Panc1 (cell line): ENCODE data around the gene FRMD4A. TPM values are rescaled to one million over a fixed set of nuclear protein-coding genes. Genes with fewer than 3 reads are reported as not detected.

ENCODE experiments used
- ATAC-seq: fragments of 200-7000 bp; cut with Tn5 transposase; 2 replicates; pipeline ENCODE4 v1.9.1; 2020; ENCODE audit warnings: mild to moderate bottlenecking, moderate library complexity
- BruUV-seq: library from RNA; stranded (reverse); fragments of 400-500 nt; replicated peaks from 2 replicates; lab custom pipeline; 2021; lab: Mats Ljungman, UMichigan
- CTCF ChIA-PET: fragments of 300-600 bp; sonication (Branson Sonifier 250); formaldehyde crosslinking; loops from one replicate; lab custom pipeline; 2022; ENCODE audit warnings: antibody characterized with exemption; lab: Charles Lee
- POLR2A ChIA-PET: fragments of 300-600 bp; sonication (Branson Sonifier 250); formaldehyde crosslinking; loops from one replicate; lab custom pipeline; 2022; ENCODE audit warnings: antibody characterized with exemption; lab: Charles Lee
- DNase-seq: peaks from one replicate; pipeline ENCODE4 v3.0.0-alpha.2; 2010; ENCODE audit warnings: low read depth, low spot score
- H3K27ac ChIP-seq: 2 replicates; pipeline ENCODE4 v1.5.1; 2011; ENCODE audit warnings: mild to moderate bottlenecking, low read length, inconsistent platforms
- H3K27me3 ChIP-seq: fragments of 200-500 bp; sonication (Bioruptor generic); 2 replicates; pipeline ENCODE4 v1.6.0; 2014; ENCODE audit warnings: low read length, inconsistent platforms; ENCODE audit not compliant: control insufficient read depth, insufficient read depth
- H3K36me3 ChIP-seq: fragments of 200-500 bp; sonication (Bioruptor generic); 2 replicates; pipeline ENCODE4 v1.5.1; 2014; ENCODE audit warnings: inconsistent platforms, mild to moderate bottlenecking, low read length, moderate library complexity; ENCODE audit not compliant: control insufficient read depth, insufficient read depth
- H3K4me1 ChIP-seq: 2 replicates; pipeline ENCODE4 v1.5.1; 2011; ENCODE audit warnings: inconsistent platforms, mild to moderate bottlenecking, low read length, moderate library complexity; ENCODE audit not compliant: control insufficient read depth, insufficient read depth
- H3K4me3 ChIP-seq, 2 experiments: 2 replicates each; pipeline ENCODE4 v1.5.1; 2011 to 2012; ENCODE audit warnings: low read depth in 2 of 2, low read length in 2 of 2, mild to moderate bottlenecking in 2 of 2, inconsistent platforms in 1 of 2, moderate library complexity in 1 of 2
- H3K9me3 ChIP-seq: fragments of 200-500 bp; sonication (Bioruptor generic); 2 replicates; pipeline ENCODE4 v1.5.1; 2014; ENCODE audit warnings: low read depth, mild to moderate bottlenecking, inconsistent platforms, low read length, moderate library complexity; ENCODE audit not compliant: control insufficient read depth, insufficient read depth
- CTCF ChIP-seq: fragments of 450-650 bp; IDR thresholded peaks from 2 replicates; pipeline ENCODE4 v1.5.1; 2017; ENCODE audit warnings: mild to moderate bottlenecking
- POLR2AphosphoS5 ChIP-seq: IDR thresholded peaks from 2 replicates; pipeline ENCODE4 v1.6.1; 2012; ENCODE audit warnings: mild to moderate bottlenecking, low read depth, low read length, moderate library complexity
- REST ChIP-seq, 2 experiments: IDR thresholded peaks; 2 replicates each; pipeline ENCODE4 v1.6.1; 2011 to 2012; ENCODE audit warnings: low read depth in 2 of 2, control low read depth in 1 of 2, low read length in 1 of 2, mild to moderate bottlenecking in 1 of 2, moderate library complexity in 1 of 2; ENCODE audit not compliant: insufficient read depth in 1 of 2
- SIN3A ChIP-seq: IDR thresholded peaks from 2 replicates; pipeline ENCODE4 v1.6.1; 2012; ENCODE audit warnings: low read depth, mild to moderate bottlenecking, low read length, moderate library complexity, borderline replicate concordance; ENCODE audit not compliant: insufficient read depth
- TCF7L2 ChIP-seq: IDR thresholded peaks from 2 replicates; pipeline ENCODE4 v1.6.1; 2011; ENCODE audit warnings: mild to moderate bottlenecking, low read depth, low read length, inconsistent platforms
- in situ Hi-C: cut with HindIII; loops from 2 replicates; pipeline ENCODE4 v1.10.0; 2016; ENCODE audit warnings: low sequenced_read_pairs, low pct_unique_long_range_greater_than_20kb
- intact Hi-C: fragments of 100-400 bp; cut with micrococcal nuclease; formaldehyde crosslinking; loops from one replicate; pipeline ENCODE4 v1.10.0; 2022; ENCODE audit not compliant: unreplicated experiment
- total RNA-seq: library from RNA; stranded (reverse); gene quantifications from one replicate; pipeline ENCODE4 v1.2.1, GENCODE V29; 2021; ENCODE audit not compliant: unreplicated experiment

FRMD4A gene
- total RNA-seq, 1 experiment from 2014 or later, result 7.1 TPM

- DNase-seq (no peak), ATAC-seq (no peak)
- Histone ChIP-seq H3K27ac (no peak overlapping the region), H3K27me3 (no peaks in the 10 kb centered on the region), H3K4me1 (no peaks in the 10 kb centered on the region), H3K36me3 (no peaks in the 10 kb centered on the region), H3K9me3 (no peaks in the 10 kb centered on the region), H3K4me3 (no peak overlapping the region)
- in situ Hi-C loops, result no loop called here
- ChIA-PET CTCF (interaction anchor here (0.6 kb wide), 1 partner anchor 1088 kb away, joined by 3 read pairs; no protein-coding TSS in a partner anchor), POLR2A (no interaction called here)
- intact Hi-C loops, result no loop called here
- BruUV-seq, result no TSS peak
- TF ChIP-seq TCF7L2, result no peak
- no peak for TF ChIP-seq POLR2AphosphoS5
- no peak for TF ChIP-seq REST (IDR thresholded peaks at IDR 0.05; ENCODE audit: insufficient read depth in 1 of 2, low read depth in 2 of 2, low read length in 1 of 2)
- no peak for TF ChIP-seq SIN3A
- no peak for TF ChIP-seq CTCF
Measured at GRCh38 chr10:13868528-13869294, 462.0 kb downstream of the FRMD4A start.

GRCh38 chr10:13867822-13868221 lies 462.9 kb downstream of the FRMD4A start:
- BruUV-seq, result no TSS peak
- intact Hi-C loops, result no loop called here
- Histone ChIP-seq H3K9me3 (no peaks in the 10 kb centered on the region), H3K4me1 (no peaks in the 10 kb centered on the region), H3K27me3 (no peaks in the 10 kb centered on the region), H3K4me3 (no peak overlapping the region), H3K27ac (no peak overlapping the region), H3K36me3 (no peaks in the 10 kb centered on the region)
- POLR2A ChIA-PET, result no interaction called here
- no peak for DNase-seq
- ATAC-seq, result no peak
- in situ Hi-C loops, result no loop called here
- no peak for TF ChIP-seq POLR2AphosphoS5
- TF ChIP-seq REST (IDR thresholded peaks at IDR 0.05; ENCODE audit: insufficient read depth in 1 of 2, low read depth in 2 of 2, low read length in 1 of 2), result no peak
- no peak for TF ChIP-seq CTCF
- TF ChIP-seq SIN3A, result no peak
- CTCF ChIA-PET, result interaction anchor here (0.6 kb wide), 1 partner anchor 1087 kb away, joined by 3 read pairs; no protein-coding TSS in a partner anchor
